NCI-H82 treated with DMSO at 0.1 percent for 48 hours (cell line): ENCODE measurements around the gene ZDHHC3.

Experiments
- DNase-seq: peaks from one replicate; lab custom pipeline; 2025; ENCODE audit not compliant: unreplicated experiment; lab: John Stamatoyannopoulos, UW

Gene ZDHHC3

GRCh38 chr3:44930911-44931310 is 45.1 kb downstream of the ZDHHC3 start:
- DNase-seq, result no peak

GRCh38 chr3:44929782-44930181 is 46.2 kb downstream of the ZDHHC3 start:
- no peak for DNase-seq

GRCh38 chr3:44927371-44927770 is 48.6 kb downstream of the ZDHHC3 start:
- no peak for DNase-seq

- DNase-seq, result no peak
Measured at GRCh38 chr3:44926921-44927320, 49.1 kb downstream of the ZDHHC3 start.

- no peak for DNase-seq
Measured at GRCh38 chr3:44926172-44926571, 49.8 kb downstream of the ZDHHC3 start.

GRCh38 chr3:44924457-44925084 is 51.4 kb downstream of the ZDHHC3 start:
- DNase-seq, result no peak

GRCh38 chr3:44923632-44924456 is 52.1 kb downstream of the ZDHHC3 start:
- no peak for DNase-seq

GRCh38 chr3:44920081-44920480 is 55.9 kb downstream of the ZDHHC3 start:
- no peak for DNase-seq

- DNase-seq, result no peak
Measured at GRCh38 chr3:44918581-44918980, 57.4 kb downstream of the ZDHHC3 start.

- DNase-seq, result no peak
Measured at GRCh38 chr3:44918087-44918486, 57.9 kb downstream of the ZDHHC3 start.

- no peak for DNase-seq
Measured at GRCh38 chr3:44915702-44916438, 60.1 kb downstream of the ZDHHC3 start.

GRCh38 chr3:44914936-44915335 is 61.0 kb downstream of the ZDHHC3 start:
- no peak for DNase-seq

- peak; percentile 2 for DNase-seq
Measured at GRCh38 chr3:44913868-44914468, 62.0 kb downstream of the ZDHHC3 start.

- no peak for DNase-seq
Measured at GRCh38 chr3:44910693-44911092, 65.3 kb downstream of the ZDHHC3 start.

GRCh38 chr3:44909063-44909462 is 66.9 kb downstream of the ZDHHC3 start:
- no peak for DNase-seq

- DNase-seq, result no peak
Measured at GRCh38 chr3:44907612-44908011, 68.4 kb downstream of the ZDHHC3 start.

GRCh38 chr3:44906997-44907396 is 69.0 kb downstream of the ZDHHC3 start:
- no peak for DNase-seq

GRCh38 chr3:44905446-44906157 is 70.4 kb downstream of the ZDHHC3 start:
- DNase-seq, result no peak

GRCh38 chr3:44903751-44904150 is 72.2 kb downstream of the ZDHHC3 start:
- no peak for DNase-seq

- no peak for DNase-seq
Measured at GRCh38 chr3:44903314-44903713, 72.7 kb downstream of the ZDHHC3 start.

- DNase-seq, result no peak
Measured at GRCh38 chr3:44902628-44903027, 73.3 kb downstream of the ZDHHC3 start.
